A549 (cell line): ENCODE data around the gene NMNAT2. TPM values are rescaled to one million over a fixed set of nuclear protein-coding genes. Genes with fewer than 3 reads are reported as not detected.

Experiments
- ATAC-seq, 2 experiments: fragments of 200-7000 bp in 1 of 2; fragments of >200 bp in 1 of 2; cut with Nextera tagmentation in 1 of 2; cut with Tn5 transposase in 1 of 2; 3 replicates each; pipeline versions ENCODE4 v1.8.0 to v1.9.1; 2018 to 2020; ENCODE audit warnings: mild to moderate bottlenecking in 1 of 2, moderate library complexity in 1 of 2
- CTCF ChIA-PET: fragments of 300-600 bp; sonication (Branson Sonifier 250); formaldehyde crosslinking; extraction: SDS; loops from one replicate; lab custom pipeline; 2021; ENCODE audit warnings: antibody characterized with exemption, inconsistent platforms; lab: Yijun Ruan, JAX
- POLR2A ChIA-PET: fragments of 350-600 bp; formaldehyde crosslinking; extraction: SDS; loops from one replicate; lab custom pipeline; 2021; ENCODE audit warnings: antibody characterized with exemption, inconsistent platforms; lab: Yijun Ruan, JAX
- DNase-seq, 2 experiments: peaks; one replicate each; pipeline versions ENCODE4 v3.0.0 to v3.0.0-alpha.2; 2011 to 2016; ENCODE audit warnings: low read depth in 1 of 2, low spot score in 1 of 2
- FAIRE-seq: peaks from 2 replicates; lab custom pipeline; 2011; peaks lifted over from hg19 to GRCh38; lab: Jason Lieb, UNC
- H3K27ac ChIP-seq, 2 experiments: fragments of >200 bp; sonication (Bioruptor Twin); formaldehyde crosslinking; 3 replicates each; pipeline ENCODE4 v1.5.1; 2016 to 2017
- H3K4me1 ChIP-seq: fragments of >200 bp; sonication (Bioruptor Twin); formaldehyde crosslinking; 3 replicates; pipeline ENCODE4 v1.6.1; 2016
- H3K4me2 ChIP-seq: fragments of >200 bp; sonication (Bioruptor Twin); formaldehyde crosslinking; 3 replicates; pipeline ENCODE4 v1.6.1; 2016
- H3K4me3 ChIP-seq: fragments of >200 bp; sonication (Bioruptor Twin); formaldehyde crosslinking; 3 replicates; pipeline ENCODE4 v1.5.1; 2016
- H3K9me3 ChIP-seq: fragments of >200 bp; sonication (Bioruptor Twin); formaldehyde crosslinking; 3 replicates; pipeline ENCODE4 v1.6.1; 2016
- CBX2 ChIP-seq: fragments of 200-600 bp; sonication (generic); IDR thresholded peaks from 2 replicates; pipeline ENCODE4 v1.6.1; 2016; ENCODE audit warnings: low read depth, mild to moderate bottlenecking, borderline replicate concordance
- CHD4 ChIP-seq: fragments of 200-600 bp; sonication (generic); IDR thresholded peaks from 2 replicates; pipeline ENCODE4 v1.6.1; 2016; ENCODE audit warnings: antibody characterized with exemption, mild to moderate bottlenecking, borderline replicate concordance
- FOSL2 ChIP-seq, 2 experiments: fragments of 450-650 bp in 1 of 2; fragments of >200 bp in 1 of 2; sonication (Bioruptor Twin) in 1 of 2; formaldehyde crosslinking; IDR thresholded peaks; 2 replicates each; pipeline versions ENCODE4 v1.5.0 to v1.6.1; 2016 to 2020; ENCODE audit warnings: mild to moderate bottlenecking in 1 of 2, moderate library complexity in 1 of 2
- HDAC2 ChIP-seq: fragments of 200-600 bp; sonication (generic); IDR thresholded peaks from 2 replicates; pipeline ENCODE4 v1.6.1; 2016
- HEYL ChIP-seq: fragments of 250-450 bp; sonication (Bioruptor Pico); IDR thresholded peaks from 2 replicates; pipeline ENCODE4 v1.8.0; 2021; ENCODE audit warnings: mild to moderate bottlenecking, moderate library complexity
- MAFK ChIP-seq: fragments of 450-650 bp; IDR thresholded peaks from 2 replicates; pipeline ENCODE4 v1.6.1; 2014; ENCODE audit not compliant: partially characterized antibody
- PHF8 ChIP-seq: fragments of 200-600 bp; sonication (generic); IDR thresholded peaks from 2 replicates; pipeline ENCODE4 v1.6.1; 2016; ENCODE audit warnings: low read depth, mild to moderate bottlenecking, antibody characterized with exemption, moderate library complexity, borderline replicate concordance
- POLR2AphosphoS2 ChIP-seq: conservative IDR thresholded peaks from 2 replicates; pipeline ENCODE4 v1.6.1; 2012; ENCODE audit warnings: low read length, improper control_type of control experiment, inconsistent platforms
- RAD21 ChIP-seq, 2 experiments: fragments of >200 bp in 1 of 2; sonication (Bioruptor Twin) in 1 of 2; formaldehyde crosslinking in 1 of 2; IDR thresholded peaks in 1 of 2; conservative IDR thresholded peaks in 1 of 2; 2 replicates in 1 of 2; 3 replicates in 1 of 2; pipeline ENCODE4 v1.6.1; 2012 to 2018; ENCODE audit warnings: inconsistent platforms in 1 of 2
- RARB ChIP-seq: fragments of 250-450 bp; sonication (Bioruptor Pico); IDR thresholded peaks from 2 replicates; pipeline ENCODE4 v1.8.0; 2021; ENCODE audit warnings: mild to moderate bottlenecking, moderate library complexity
- SMC3 ChIP-seq: fragments of >200 bp; sonication (Bioruptor Twin); formaldehyde crosslinking; IDR thresholded peaks from 3 replicates; pipeline ENCODE4 v1.6.1; 2018; ENCODE audit warnings: inconsistent platforms
- ZC3H11A ChIP-seq: fragments of 450-650 bp; IDR thresholded peaks from 2 replicates; pipeline ENCODE4 v1.6.1; 2014; ENCODE audit warnings: antibody characterized with exemption, mild to moderate bottlenecking
- ZFP36 ChIP-seq: fragments of 450-650 bp; IDR thresholded peaks from 2 replicates; pipeline ENCODE4 v1.6.1; 2014; ENCODE audit warnings: borderline replicate concordance; ENCODE audit not compliant: partially characterized antibody
- ZSCAN20 ChIP-seq: fragments of 250-450 bp; sonication (Bioruptor Pico); IDR thresholded peaks from 2 replicates; pipeline ENCODE4 v1.8.0; 2022; ENCODE audit warnings: mild to moderate bottlenecking, moderate library complexity
- WGBS: methylation state at CpG from one replicate; pipeline ENCODE4 v1.1.6; 2017; ENCODE audit errors: missing lambda C conversion rate; 5-methylcytosine and 5-hydroxymethylcytosine counted together
- polyA plus RNA-seq, 4 experiments: library from polyadenylated mRNA; depleted of rRNA in 3 of 4; stranded (reverse); fragments of >200 nt; fragmentation: RNase III in 1 of 4; extraction: RNeasy Plus Mini Kit Qiagen cat#74134 plus additional on column Dnase treatment in 1 of 4; gene quantifications; 2 replicates in 3 of 4; 3 replicates in 1 of 4; pipeline ENCODE4 v1.2.3, GENCODE V29; 2011 to 2017
- TF ChIP-seq, protein P1 (sequence below): fragments of >200 bp; sonication (Bioruptor Twin); formaldehyde crosslinking; IDR thresholded peaks from 3 replicates; pipeline ENCODE4 v1.5.1; 2016
- TF ChIP-seq, protein P2 (sequence below): fragments of 200-600 bp; sonication (generic); IDR thresholded peaks from 2 replicates; pipeline ENCODE4 v1.6.1; 2016; ENCODE audit warnings: antibody characterized with exemption, mild to moderate bottlenecking, moderate library complexity
- TF ChIP-seq, protein P3 (sequence below): fragments of >200 bp; sonication (Bioruptor Twin); formaldehyde crosslinking; IDR thresholded peaks from 2 replicates; pipeline ENCODE4 v1.6.1; 2016

Gene NMNAT2
- polyA plus RNA-seq, 2 of the 4 experiments (the other 2 are of a cell fraction), result 0.16 to 0.63 TPM

DNA sequence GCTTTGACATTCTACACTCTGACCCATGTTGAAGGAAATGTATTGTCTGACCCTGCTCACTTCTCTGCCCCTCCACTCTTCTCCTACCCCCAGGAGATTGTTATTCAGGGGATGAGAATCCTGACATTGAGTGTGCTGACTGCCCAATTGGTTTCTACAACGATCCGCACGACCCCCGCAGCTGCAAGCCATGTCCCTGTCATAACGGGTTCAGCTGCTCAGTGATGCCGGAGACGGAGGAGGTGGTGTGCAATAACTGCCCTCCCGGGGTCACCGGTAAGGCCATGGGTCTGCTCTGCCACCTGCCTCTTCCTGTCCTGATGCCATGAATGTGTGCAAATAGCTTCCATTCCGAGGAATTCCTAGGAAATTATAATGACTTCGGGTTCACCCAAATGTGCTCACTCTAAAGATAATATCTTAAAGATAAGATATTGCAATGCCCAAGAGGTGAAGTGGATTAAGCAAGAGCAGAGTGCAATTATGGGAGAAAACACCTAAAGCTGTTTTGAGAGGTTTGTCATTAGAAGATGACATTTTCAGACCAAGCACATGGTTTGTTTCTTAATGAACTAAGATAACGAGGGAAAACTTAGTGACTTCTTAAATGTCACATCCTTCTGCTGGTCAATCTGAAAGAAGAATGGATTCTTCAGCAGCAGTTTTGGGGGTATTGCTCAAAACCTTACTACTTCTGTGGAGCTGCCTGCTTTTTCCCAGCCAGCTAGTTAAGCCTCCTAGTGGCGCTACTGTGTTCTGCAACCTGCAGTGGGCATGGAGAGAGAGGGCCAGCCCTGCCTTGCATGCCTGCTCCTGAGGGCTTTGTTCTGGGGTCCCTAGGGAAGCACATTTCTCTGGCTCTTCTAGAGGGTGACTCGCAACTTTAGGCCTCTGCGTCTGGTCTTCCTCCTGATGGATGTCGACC lies 190.5 kb downstream of the NMNAT2 start:
- peak; percentile 79 to 94 for ATAC-seq
- WGBS, result 74% methylated on average over 16 of the region's 16 CpGs
- H3K27ac ChIP-seq, result no peak overlapping the region
- no peak overlapping the region for H3K4me2 ChIP-seq
- POLR2A ChIA-PET, result interaction anchor here (1.2 kb wide), 1 partner anchor 265 kb away, joined by 4 read pairs; no protein-coding TSS in a partner anchor
- no peak for TF ChIP-seq CBX2
- TF ChIP-seq RAD21 (conservative IDR thresholded peaks at IDR 0.05 in 1 of 2, IDR thresholded peaks at IDR 0.05 in 1 of 2), result peak; percentile 67 to 79
- TF ChIP-seq SMC3, result peak; percentile 67
- TF ChIP-seq, protein P1, sequence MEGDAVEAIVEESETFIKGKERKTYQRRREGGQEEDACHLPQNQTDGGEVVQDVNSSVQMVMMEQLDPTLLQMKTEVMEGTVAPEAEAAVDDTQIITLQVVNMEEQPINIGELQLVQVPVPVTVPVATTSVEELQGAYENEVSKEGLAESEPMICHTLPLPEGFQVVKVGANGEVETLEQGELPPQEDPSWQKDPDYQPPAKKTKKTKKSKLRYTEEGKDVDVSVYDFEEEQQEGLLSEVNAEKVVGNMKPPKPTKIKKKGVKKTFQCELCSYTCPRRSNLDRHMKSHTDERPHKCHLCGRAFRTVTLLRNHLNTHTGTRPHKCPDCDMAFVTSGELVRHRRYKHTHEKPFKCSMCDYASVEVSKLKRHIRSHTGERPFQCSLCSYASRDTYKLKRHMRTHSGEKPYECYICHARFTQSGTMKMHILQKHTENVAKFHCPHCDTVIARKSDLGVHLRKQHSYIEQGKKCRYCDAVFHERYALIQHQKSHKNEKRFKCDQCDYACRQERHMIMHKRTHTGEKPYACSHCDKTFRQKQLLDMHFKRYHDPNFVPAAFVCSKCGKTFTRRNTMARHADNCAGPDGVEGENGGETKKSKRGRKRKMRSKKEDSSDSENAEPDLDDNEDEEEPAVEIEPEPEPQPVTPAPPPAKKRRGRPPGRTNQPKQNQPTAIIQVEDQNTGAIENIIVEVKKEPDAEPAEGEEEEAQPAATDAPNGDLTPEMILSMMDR, result peak; percentile 56
- TF ChIP-seq, protein P2, sequence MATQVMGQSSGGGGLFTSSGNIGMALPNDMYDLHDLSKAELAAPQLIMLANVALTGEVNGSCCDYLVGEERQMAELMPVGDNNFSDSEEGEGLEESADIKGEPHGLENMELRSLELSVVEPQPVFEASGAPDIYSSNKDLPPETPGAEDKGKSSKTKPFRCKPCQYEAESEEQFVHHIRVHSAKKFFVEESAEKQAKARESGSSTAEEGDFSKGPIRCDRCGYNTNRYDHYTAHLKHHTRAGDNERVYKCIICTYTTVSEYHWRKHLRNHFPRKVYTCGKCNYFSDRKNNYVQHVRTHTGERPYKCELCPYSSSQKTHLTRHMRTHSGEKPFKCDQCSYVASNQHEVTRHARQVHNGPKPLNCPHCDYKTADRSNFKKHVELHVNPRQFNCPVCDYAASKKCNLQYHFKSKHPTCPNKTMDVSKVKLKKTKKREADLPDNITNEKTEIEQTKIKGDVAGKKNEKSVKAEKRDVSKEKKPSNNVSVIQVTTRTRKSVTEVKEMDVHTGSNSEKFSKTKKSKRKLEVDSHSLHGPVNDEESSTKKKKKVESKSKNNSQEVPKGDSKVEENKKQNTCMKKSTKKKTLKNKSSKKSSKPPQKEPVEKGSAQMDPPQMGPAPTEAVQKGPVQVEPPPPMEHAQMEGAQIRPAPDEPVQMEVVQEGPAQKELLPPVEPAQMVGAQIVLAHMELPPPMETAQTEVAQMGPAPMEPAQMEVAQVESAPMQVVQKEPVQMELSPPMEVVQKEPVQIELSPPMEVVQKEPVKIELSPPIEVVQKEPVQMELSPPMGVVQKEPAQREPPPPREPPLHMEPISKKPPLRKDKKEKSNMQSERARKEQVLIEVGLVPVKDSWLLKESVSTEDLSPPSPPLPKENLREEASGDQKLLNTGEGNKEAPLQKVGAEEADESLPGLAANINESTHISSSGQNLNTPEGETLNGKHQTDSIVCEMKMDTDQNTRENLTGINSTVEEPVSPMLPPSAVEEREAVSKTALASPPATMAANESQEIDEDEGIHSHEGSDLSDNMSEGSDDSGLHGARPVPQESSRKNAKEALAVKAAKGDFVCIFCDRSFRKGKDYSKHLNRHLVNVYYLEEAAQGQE, result no peak
- TF ChIP-seq, all 56 proteins: peak for 3
- CTCF ChIA-PET, result interaction anchor here (0.6 to 6.0 kb wide), 36 partner anchors 9 to 269 kb away, joined by 3 to 40 read pairs (median 4); no protein-coding TSS in a partner anchor
- Histone ChIP-seq H3K4me1 (peaks cover 18% of the 10 kb centered on the region), H3K4me3 (no peak overlapping the region), H3K9me3 (no peaks in the 10 kb centered on the region)
- FAIRE-seq, result no peak
- peak; percentile 47 to 71 for DNase-seq

DNA sequence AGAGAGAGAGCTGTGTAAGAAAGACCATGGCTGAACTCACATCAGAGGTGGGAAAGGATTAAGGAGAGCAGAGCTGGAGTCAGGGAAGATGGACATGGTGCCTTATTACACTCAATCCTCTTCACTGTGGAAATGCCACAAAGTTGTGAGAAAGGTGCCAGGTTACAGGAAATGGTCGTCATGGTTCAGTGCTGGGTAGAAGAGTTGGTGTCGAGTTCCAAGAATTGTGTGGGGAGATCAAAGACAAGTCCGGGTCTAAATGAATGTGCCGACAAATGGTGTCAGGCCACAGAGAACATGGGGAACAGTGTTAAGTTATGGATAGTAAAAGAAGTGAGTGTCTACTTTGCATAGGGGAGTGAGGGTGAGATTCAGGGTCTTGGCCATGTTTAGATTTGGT lies 191.2 kb downstream of the NMNAT2 start:
- CTCF ChIA-PET, result interaction anchor here (0.8 to 6.0 kb wide), 19 partner anchors 10 to 268 kb away, joined by 3 to 40 read pairs (median 4); no protein-coding TSS in a partner anchor
- FAIRE-seq, result no peak
- ATAC-seq, result no peak
- Histone ChIP-seq H3K4me1 (peaks cover 18% of the 10 kb centered on the region), H3K4me2 (no peak overlapping the region), H3K4me3 (no peak overlapping the region), H3K27ac (no peak overlapping the region), H3K9me3 (no peaks in the 10 kb centered on the region)
- TF ChIP-seq, protein P1, result no peak
- no peak for TF ChIP-seq ZSCAN20 (CRISPR knock-in tag)
- no peak for TF ChIP-seq RARB (CRISPR knock-in tag)
- no peak for TF ChIP-seq CBX2
- TF ChIP-seq, protein P3, sequence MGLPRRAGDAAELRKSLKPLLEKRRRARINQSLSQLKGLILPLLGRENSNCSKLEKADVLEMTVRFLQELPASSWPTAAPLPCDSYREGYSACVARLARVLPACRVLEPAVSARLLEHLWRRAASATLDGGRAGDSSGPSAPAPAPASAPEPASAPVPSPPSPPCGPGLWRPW, result no peak
- no peak for TF ChIP-seq HDAC2
- no peak for TF ChIP-seq ZC3H11A
- TF ChIP-seq HEYL (CRISPR knock-in tag), result no peak
- TF ChIP-seq POLR2AphosphoS2, result no peak
- no peak for TF ChIP-seq FOSL2 (IDR thresholded peaks at IDR 0.05)
- TF ChIP-seq FOSL2 (CRISPR knock-in tag; IDR thresholded peaks at IDR 0.05), result no peak
- no peak for TF ChIP-seq ZFP36
- no peak for TF ChIP-seq CHD4
- no peak for TF ChIP-seq PHF8
- TF ChIP-seq MAFK, result no peak
- DNase-seq, result no peak
- 82% methylated on average over 4 of the region's 4 CpGs for WGBS
- POLR2A ChIA-PET, result no interaction called here
